GM12878 (cell line): ENCODE results near the gene NPHS1. TPM values are rescaled to one million over a fixed set of nuclear protein-coding genes. Genes with fewer than 3 reads are reported as not detected.

Source experiments
- ATAC-seq: fragments of 200-7000 bp; cut with Tn5 transposase; 3 replicates; pipeline ENCODE4 v1.9.1; 2020; ENCODE audit warnings: mild to moderate bottlenecking, moderate library complexity
- BruUV-seq: library from RNA; stranded (reverse); fragments of 400-500 nt; replicated peaks from 2 replicates; lab custom pipeline; 2021; lab: Mats Ljungman, UMichigan
- CTCF ChIA-PET: fragments of 300-600 bp; sonication (Branson Sonifier 250); formaldehyde crosslinking; extraction: SDS; loops from one replicate; lab custom pipeline; 2021; ENCODE audit warnings: inconsistent platforms; lab: Yijun Ruan, JAX
- POLR2A ChIA-PET: fragments of 350-600 bp; formaldehyde crosslinking; extraction: SDS; loops from one replicate; lab custom pipeline; 2021; ENCODE audit warnings: inconsistent platforms; lab: Charles Lee
- RAD21 ChIA-PET: fragments of 300-600 bp; sonication (Branson Sonifier 250); formaldehyde crosslinking; loops from one replicate; lab custom pipeline; 2023; ENCODE audit warnings: antibody characterized with exemption; ENCODE audit not compliant: unreplicated experiment; lab: Charles Lee
- SMC1A ChIA-PET: fragments of 300-600 bp; sonication (Branson Sonifier 250); formaldehyde crosslinking; loops from one replicate; lab custom pipeline; 2023; ENCODE audit not compliant: unreplicated experiment, uncharacterized antibody; lab: Charles Lee
- DNase-seq: peaks from one replicate; pipeline ENCODE4 v3.0.0-alpha.2; 2011; ENCODE audit warnings: low read depth, low spot score
- FAIRE-seq: peaks from 3 replicates; lab custom pipeline; 2011; peaks lifted over from hg19 to GRCh38; lab: Jason Lieb, UNC
- H2AFZ ChIP-seq: 2 replicates; pipeline ENCODE4 v1.6.0; 2011; ENCODE audit warnings: low read depth, low read length, control low read depth; ENCODE audit not compliant: control insufficient read depth
- H3K27ac ChIP-seq: 2 replicates; pipeline ENCODE4 v1.5.1; 2011; ENCODE audit warnings: control low read depth; ENCODE audit not compliant: control insufficient read depth, insufficient read depth
- H3K27me3 ChIP-seq, 2 experiments: replicated peaks in 1 of 2; 2 replicates each; pipeline versions ENCODE4 v1.6.0 to v1.6.1; 2011; ENCODE audit warnings: low read length in 1 of 2; ENCODE audit not compliant: control insufficient read depth in 2 of 2, insufficient read depth in 2 of 2
- H3K36me3 ChIP-seq, 2 experiments: 2 replicates each; pipeline ENCODE4 v1.5.1; 2011; ENCODE audit warnings: low read length in 1 of 2; ENCODE audit not compliant: control insufficient read depth in 2 of 2, insufficient read depth in 2 of 2
- H3K4me1 ChIP-seq: 2 replicates; pipeline ENCODE4 v1.6.1; 2011; ENCODE audit warnings: mild to moderate bottlenecking, low read length, moderate library complexity, mixed read lengths; ENCODE audit not compliant: control insufficient read depth, insufficient read depth
- H3K4me2 ChIP-seq: 2 replicates; pipeline ENCODE4 v1.6.0; 2011; ENCODE audit warnings: control low read depth; ENCODE audit not compliant: control insufficient read depth, insufficient read depth
- H3K4me3 ChIP-seq: fragments of 200-600 bp; sonication (generic); 2 replicates; pipeline ENCODE4 v1.5.1; 2016
- H3K79me2 ChIP-seq: 2 replicates; pipeline ENCODE4 v1.6.0; 2011; ENCODE audit warnings: low read length; ENCODE audit not compliant: control insufficient read depth, insufficient read depth
- H3K9ac ChIP-seq: 2 replicates; pipeline ENCODE4 v1.8.0; 2011; ENCODE audit warnings: low read length, control low read depth, mixed read lengths; ENCODE audit not compliant: control insufficient read depth, insufficient read depth
- H3K9me3 ChIP-seq: replicated peaks from 3 replicates; pipeline ENCODE4 v1.5.1; 2011; ENCODE audit warnings: mild to moderate bottlenecking, low read length; ENCODE audit not compliant: control insufficient read depth, insufficient read depth
- H4K20me1 ChIP-seq: 2 replicates; pipeline ENCODE4 v1.6.0; 2011; ENCODE audit not compliant: control insufficient read depth, insufficient read depth
- BCLAF1 ChIP-seq: fragments of 450-650 bp; IDR thresholded peaks from 2 replicates; pipeline ENCODE4 v1.6.1; 2017; ENCODE audit warnings: antibody characterized with exemption, mild to moderate bottlenecking, moderate library complexity
- BHLHE40 ChIP-seq, 2 experiments: fragments of 450-650 bp in 1 of 2; IDR thresholded peaks; 2 replicates each; pipeline ENCODE4 v1.6.1; 2011 to 2017; ENCODE audit warnings: low read depth in 2 of 2, borderline replicate concordance in 1 of 2, improper control_type of control experiment in 1 of 2, low read length in 1 of 2, mild to moderate bottlenecking in 1 of 2
- CBFB ChIP-seq: IDR thresholded peaks from 2 replicates; pipeline ENCODE4 v1.6.1; 2016; ENCODE audit warnings: antibody characterized with exemption, low read depth
- CBX3 ChIP-seq: fragments of 200-600 bp; sonication (generic); IDR thresholded peaks from 2 replicates; pipeline ENCODE4 v1.6.1; 2016; ENCODE audit warnings: low read depth, borderline replicate concordance
- HDGF ChIP-seq: fragments of 450-650 bp; IDR thresholded peaks from 2 replicates; pipeline ENCODE4 v1.6.1; 2016; ENCODE audit warnings: antibody characterized with exemption
- IRF4 ChIP-seq: IDR thresholded peaks from 2 replicates; pipeline ENCODE4 v1.6.1; 2011; ENCODE audit warnings: low read depth, low read length
- POLR2AphosphoS5 ChIP-seq: IDR thresholded peaks from 2 replicates; pipeline ENCODE4 v1.6.1; 2011; ENCODE audit warnings: mild to moderate bottlenecking, low read length, inconsistent platforms
- YY1 ChIP-seq: IDR thresholded peaks from 2 replicates; pipeline ENCODE4 v1.6.1; 2011; ENCODE audit warnings: low read depth, mild to moderate bottlenecking, low read length
- ZBTB11 ChIP-seq: fragments of 450-650 bp; formaldehyde crosslinking; IDR thresholded peaks from 2 replicates; pipeline ENCODE4 v1.5.0; 2022; ENCODE audit warnings: mild to moderate bottlenecking, missing genetic modification characterization
- ZNF24 ChIP-seq: fragments of 450-650 bp; IDR thresholded peaks from 2 replicates; pipeline ENCODE4 v1.6.1; 2017; ENCODE audit warnings: antibody characterized with exemption, mild to moderate bottlenecking
- WGBS: methylation state at CpG from one replicate; pipeline ENCODE4 v1.1.6; 2016; ENCODE audit warnings: low lambda C conversion rate; ENCODE audit not compliant: insufficient replicate concordance, insufficient coverage; ENCODE audit errors: missing lambda C conversion rate; 5-methylcytosine and 5-hydroxymethylcytosine counted together
- in situ Hi-C: fragments of 300-500 bp; cut with MboI; formaldehyde crosslinking; loops from 9 replicates; pipeline ENCODE4 v1.14.3; 2018; ENCODE audit warnings: mixed read lengths
- intact Hi-C: fragments of 100-400 bp; cut with micrococcal nuclease; formaldehyde crosslinking; loops from one replicate; pipeline ENCODE4 v1.14.2; 2022; ENCODE audit not compliant: unreplicated experiment
- polyA plus RNA-seq, 11 experiments: library from polyadenylated mRNA; depleted of rRNA in 4 of 11; unstranded in 6 of 11; stranded (reverse) in 5 of 11; fragments of >200 nt; fragmentation: Nextera tagmentation in 4 of 11; fragmentation: Illumina TruSeq in 1 of 11; extraction: Ambion mirVana in 4 of 11; extraction: Trizol in 1 of 11; gene quantifications; 1 replicate in 1 of 11; 2 replicates in 10 of 11; pipeline versions ENCODE4 v1.2.1 to v1.2.3, GENCODE V29; 2011 to 2016; ENCODE audit warnings: inconsistent platforms in 2 of 11, missing spikeins in 2 of 11, low read depth in 1 of 11
- total RNA-seq, 4 experiments: library from RNA; depleted of rRNA in 3 of 4; stranded (reverse); fragments of >200 nt in 3 of 4; fragmentation: Illumina TruSeq in 1 of 4; extraction: Trizol in 1 of 4; gene quantifications; 2 replicates each; pipeline versions ENCODE4 v1.2.1 to v1.2.3, GENCODE V29; 2013 to 2021
- TF ChIP-seq, protein P1 (sequence below): fragments of 450-650 bp; IDR thresholded peaks from 2 replicates; pipeline ENCODE4 v1.6.1; 2016; ENCODE audit warnings: mild to moderate bottlenecking
- TF ChIP-seq, protein P2 (sequence below): IDR thresholded peaks from 2 replicates; pipeline ENCODE4 v1.6.1; 2012; ENCODE audit warnings: mild to moderate bottlenecking, low read depth, low read length

NPHS1 gene
- total and polyA plus RNA-seq, 10 of the 15 experiments (the other 5 are each of a cell fraction or from before 2014, with no cell fraction given), result not detected

DNA sequence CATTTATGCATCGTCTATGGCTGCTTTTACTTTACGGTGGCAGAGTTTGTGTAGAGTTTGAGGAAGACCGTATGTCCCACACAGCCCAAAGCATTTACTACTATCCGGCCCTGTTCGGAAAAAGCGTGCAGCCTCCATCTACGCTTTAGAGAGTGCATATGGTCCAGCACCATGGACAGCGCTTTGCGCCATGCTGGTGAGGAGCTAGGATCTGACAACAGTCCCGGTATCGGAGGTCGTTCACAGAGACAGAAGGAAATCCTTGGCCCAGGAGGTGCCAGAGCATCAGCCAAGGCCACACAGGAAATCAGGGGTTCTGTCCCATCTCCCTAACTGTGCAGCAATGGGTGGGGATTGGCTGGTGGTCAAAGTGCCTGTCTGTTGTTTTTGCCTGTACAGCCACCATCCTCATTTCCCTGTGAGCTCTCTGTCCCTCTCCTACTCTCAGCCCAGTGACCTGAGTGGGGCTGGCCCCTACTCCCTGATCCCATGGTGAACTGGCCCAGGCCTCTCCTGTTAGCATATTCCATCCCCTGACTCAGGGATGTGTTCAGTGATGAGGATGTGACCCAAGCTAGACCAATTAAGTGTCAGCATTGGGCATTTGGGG lies 23.5 kb downstream of the NPHS1 start (continued):
- TF ChIP-seq BCLAF1, result no peak
- peak; percentile 66 for TF ChIP-seq YY1
- no peak for TF ChIP-seq CBFB
- TF ChIP-seq, protein P1, sequence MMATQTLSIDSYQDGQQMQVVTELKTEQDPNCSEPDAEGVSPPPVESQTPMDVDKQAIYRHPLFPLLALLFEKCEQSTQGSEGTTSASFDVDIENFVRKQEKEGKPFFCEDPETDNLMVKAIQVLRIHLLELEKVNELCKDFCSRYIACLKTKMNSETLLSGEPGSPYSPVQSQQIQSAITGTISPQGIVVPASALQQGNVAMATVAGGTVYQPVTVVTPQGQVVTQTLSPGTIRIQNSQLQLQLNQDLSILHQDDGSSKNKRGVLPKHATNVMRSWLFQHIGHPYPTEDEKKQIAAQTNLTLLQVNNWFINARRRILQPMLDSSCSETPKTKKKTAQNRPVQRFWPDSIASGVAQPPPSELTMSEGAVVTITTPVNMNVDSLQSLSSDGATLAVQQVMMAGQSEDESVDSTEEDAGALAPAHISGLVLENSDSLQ, result no peak
- TF ChIP-seq CBX3, result no peak
- TF ChIP-seq IRF4, result no peak

- H3K27ac ChIP-seq, result no peak overlapping the region
- H3K4me2 ChIP-seq, result no peak overlapping the region
- no peaks in the 10 kb centered on the region for H4K20me1 ChIP-seq
- H2AFZ ChIP-seq, result no peak overlapping the region
- WGBS, result 26% methylated on average over 5 of the region's 5 CpGs
- FAIRE-seq, result no peak
- no peak for ATAC-seq
- H3K27me3 ChIP-seq, result no peaks in the 10 kb centered on the region; a peak in 1 of 4 replicates
- no peaks in the 10 kb centered on the region for H3K4me1 ChIP-seq
- ChIA-PET RAD21 (no interaction called here), CTCF (no interaction called here), SMC1A (no interaction called here), POLR2A (no interaction called here)
- no peaks in the 10 kb centered on the region for H3K79me2 ChIP-seq
- no peaks in the 10 kb centered on the region for H3K36me3 ChIP-seq
- no peak overlapping the region for H3K9ac ChIP-seq
- no peaks in the 10 kb centered on the region for H3K9me3 ChIP-seq
- in situ Hi-C loops, result no loop called here
- DNase-seq, result no peak
- BruUV-seq, result no TSS peak
- no peak overlapping the region for H3K4me3 ChIP-seq
- intact Hi-C loops, result no loop called here
- TF ChIP-seq ZBTB11 (CRISPR knock-in tag) (no peak), BHLHE40 (IDR thresholded peaks at IDR 0.05; ENCODE audit: borderline replicate concordance in 1 of 2, low read depth in 2 of 2, low read length in 1 of 2) (no peak), POLR2AphosphoS5 (no peak), HDGF (no peak), ZNF24 (no peak)
- TF ChIP-seq, protein P2, sequence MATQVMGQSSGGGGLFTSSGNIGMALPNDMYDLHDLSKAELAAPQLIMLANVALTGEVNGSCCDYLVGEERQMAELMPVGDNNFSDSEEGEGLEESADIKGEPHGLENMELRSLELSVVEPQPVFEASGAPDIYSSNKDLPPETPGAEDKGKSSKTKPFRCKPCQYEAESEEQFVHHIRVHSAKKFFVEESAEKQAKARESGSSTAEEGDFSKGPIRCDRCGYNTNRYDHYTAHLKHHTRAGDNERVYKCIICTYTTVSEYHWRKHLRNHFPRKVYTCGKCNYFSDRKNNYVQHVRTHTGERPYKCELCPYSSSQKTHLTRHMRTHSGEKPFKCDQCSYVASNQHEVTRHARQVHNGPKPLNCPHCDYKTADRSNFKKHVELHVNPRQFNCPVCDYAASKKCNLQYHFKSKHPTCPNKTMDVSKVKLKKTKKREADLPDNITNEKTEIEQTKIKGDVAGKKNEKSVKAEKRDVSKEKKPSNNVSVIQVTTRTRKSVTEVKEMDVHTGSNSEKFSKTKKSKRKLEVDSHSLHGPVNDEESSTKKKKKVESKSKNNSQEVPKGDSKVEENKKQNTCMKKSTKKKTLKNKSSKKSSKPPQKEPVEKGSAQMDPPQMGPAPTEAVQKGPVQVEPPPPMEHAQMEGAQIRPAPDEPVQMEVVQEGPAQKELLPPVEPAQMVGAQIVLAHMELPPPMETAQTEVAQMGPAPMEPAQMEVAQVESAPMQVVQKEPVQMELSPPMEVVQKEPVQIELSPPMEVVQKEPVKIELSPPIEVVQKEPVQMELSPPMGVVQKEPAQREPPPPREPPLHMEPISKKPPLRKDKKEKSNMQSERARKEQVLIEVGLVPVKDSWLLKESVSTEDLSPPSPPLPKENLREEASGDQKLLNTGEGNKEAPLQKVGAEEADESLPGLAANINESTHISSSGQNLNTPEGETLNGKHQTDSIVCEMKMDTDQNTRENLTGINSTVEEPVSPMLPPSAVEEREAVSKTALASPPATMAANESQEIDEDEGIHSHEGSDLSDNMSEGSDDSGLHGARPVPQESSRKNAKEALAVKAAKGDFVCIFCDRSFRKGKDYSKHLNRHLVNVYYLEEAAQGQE, result no peak
Observed at GRCh38 chr19:35824150-35824549, 28.2 kb downstream of the NPHS1 start.
